GM12878 (cell line): ENCODE results near the gene LGALSL. TPM values are rescaled to one million over a fixed set of nuclear protein-coding genes. Genes with fewer than 3 reads are reported as not detected.

ENCODE experiments used
- ATAC-seq: fragments of 200-7000 bp; cut with Tn5 transposase; 3 replicates; pipeline ENCODE4 v1.9.1; 2020; ENCODE audit warnings: mild to moderate bottlenecking, moderate library complexity
- BruUV-seq: library from RNA; stranded (reverse); fragments of 400-500 nt; replicated peaks from 2 replicates; lab custom pipeline; 2021; lab: Mats Ljungman, UMichigan
- CTCF ChIA-PET: fragments of 300-600 bp; sonication (Branson Sonifier 250); formaldehyde crosslinking; extraction: SDS; loops from one replicate; lab custom pipeline; 2021; ENCODE audit warnings: inconsistent platforms; lab: Yijun Ruan, JAX
- POLR2A ChIA-PET: fragments of 350-600 bp; formaldehyde crosslinking; extraction: SDS; loops from one replicate; lab custom pipeline; 2021; ENCODE audit warnings: inconsistent platforms; lab: Charles Lee
- RAD21 ChIA-PET: fragments of 300-600 bp; sonication (Branson Sonifier 250); formaldehyde crosslinking; loops from one replicate; lab custom pipeline; 2023; ENCODE audit warnings: antibody characterized with exemption; ENCODE audit not compliant: unreplicated experiment; lab: Charles Lee
- SMC1A ChIA-PET: fragments of 300-600 bp; sonication (Branson Sonifier 250); formaldehyde crosslinking; loops from one replicate; lab custom pipeline; 2023; ENCODE audit not compliant: unreplicated experiment, uncharacterized antibody; lab: Charles Lee
- DNase-seq: peaks from one replicate; pipeline ENCODE4 v3.0.0-alpha.2; 2011; ENCODE audit warnings: low read depth, low spot score
- FAIRE-seq: peaks from 3 replicates; lab custom pipeline; 2011; peaks lifted over from hg19 to GRCh38; lab: Jason Lieb, UNC
- H2AFZ ChIP-seq: 2 replicates; pipeline ENCODE4 v1.6.0; 2011; ENCODE audit warnings: low read depth, low read length, control low read depth; ENCODE audit not compliant: control insufficient read depth
- H3K27ac ChIP-seq: 2 replicates; pipeline ENCODE4 v1.5.1; 2011; ENCODE audit warnings: control low read depth; ENCODE audit not compliant: control insufficient read depth, insufficient read depth
- H3K27me3 ChIP-seq, 2 experiments: replicated peaks in 1 of 2; 2 replicates each; pipeline versions ENCODE4 v1.6.0 to v1.6.1; 2011; ENCODE audit warnings: low read length in 1 of 2; ENCODE audit not compliant: control insufficient read depth in 2 of 2, insufficient read depth in 2 of 2
- H3K36me3 ChIP-seq, 2 experiments: 2 replicates each; pipeline ENCODE4 v1.5.1; 2011; ENCODE audit warnings: low read length in 1 of 2; ENCODE audit not compliant: control insufficient read depth in 2 of 2, insufficient read depth in 2 of 2
- H3K4me1 ChIP-seq: 2 replicates; pipeline ENCODE4 v1.6.1; 2011; ENCODE audit warnings: mild to moderate bottlenecking, low read length, moderate library complexity, mixed read lengths; ENCODE audit not compliant: control insufficient read depth, insufficient read depth
- H3K4me2 ChIP-seq: 2 replicates; pipeline ENCODE4 v1.6.0; 2011; ENCODE audit warnings: control low read depth; ENCODE audit not compliant: control insufficient read depth, insufficient read depth
- H3K4me3 ChIP-seq: fragments of 200-600 bp; sonication (generic); 2 replicates; pipeline ENCODE4 v1.5.1; 2016
- H3K79me2 ChIP-seq: 2 replicates; pipeline ENCODE4 v1.6.0; 2011; ENCODE audit warnings: low read length; ENCODE audit not compliant: control insufficient read depth, insufficient read depth
- H3K9ac ChIP-seq: 2 replicates; pipeline ENCODE4 v1.8.0; 2011; ENCODE audit warnings: low read length, control low read depth, mixed read lengths; ENCODE audit not compliant: control insufficient read depth, insufficient read depth
- H3K9me3 ChIP-seq: replicated peaks from 3 replicates; pipeline ENCODE4 v1.5.1; 2011; ENCODE audit warnings: mild to moderate bottlenecking, low read length; ENCODE audit not compliant: control insufficient read depth, insufficient read depth
- H4K20me1 ChIP-seq: 2 replicates; pipeline ENCODE4 v1.6.0; 2011; ENCODE audit not compliant: control insufficient read depth, insufficient read depth
- CBX5 ChIP-seq: sonication (generic); IDR thresholded peaks from 2 replicates; pipeline ENCODE4 v1.6.1; 2016; ENCODE audit warnings: low read depth, moderate library complexity, mild to moderate bottlenecking, inconsistent platforms
- DPF2 ChIP-seq: fragments of 450-650 bp; IDR thresholded peaks from 2 replicates; pipeline ENCODE4 v1.6.1; 2017; ENCODE audit warnings: mild to moderate bottlenecking
- HDAC2 ChIP-seq: fragments of 200-600 bp; sonication (generic); IDR thresholded peaks from 2 replicates; pipeline ENCODE4 v1.6.1; 2017
- IKZF1 ChIP-seq: fragments of 450-650 bp; conservative IDR thresholded peaks from 2 replicates; pipeline ENCODE4 v1.6.1; 2017; ENCODE audit warnings: antibody characterized with exemption, mild to moderate bottlenecking
- JUNB ChIP-seq: IDR thresholded peaks from 2 replicates; pipeline ENCODE4 v1.6.1; 2016; ENCODE audit warnings: antibody characterized with exemption, mild to moderate bottlenecking
- MEF2B ChIP-seq: fragments of 450-650 bp; IDR thresholded peaks from 2 replicates; pipeline ENCODE4 v1.6.1; 2018; ENCODE audit warnings: mild to moderate bottlenecking, moderate library complexity; ENCODE audit not compliant: partially characterized antibody, poor library complexity, severe bottlenecking
- PAX5 ChIP-seq: IDR thresholded peaks from 2 replicates; pipeline ENCODE4 v1.6.1; 2011; ENCODE audit warnings: low read depth, low read length, borderline replicate concordance
- PAX8 ChIP-seq: fragments of 450-650 bp; IDR thresholded peaks from 2 replicates; pipeline ENCODE4 v1.6.1; 2017; ENCODE audit warnings: mild to moderate bottlenecking, moderate library complexity
- SIX5 ChIP-seq: IDR thresholded peaks from 2 replicates; pipeline ENCODE4 v1.6.1; 2011; ENCODE audit warnings: mild to moderate bottlenecking, low read depth, low read length, moderate library complexity; ENCODE audit not compliant: severe bottlenecking
- WRNIP1 ChIP-seq: IDR thresholded peaks from 2 replicates; pipeline ENCODE4 v1.6.1; 2011; ENCODE audit warnings: low read depth, low read length, improper control_type of control experiment, borderline replicate concordance
- WGBS: methylation state at CpG from one replicate; pipeline ENCODE4 v1.1.6; 2016; ENCODE audit warnings: low lambda C conversion rate; ENCODE audit not compliant: insufficient replicate concordance, insufficient coverage; ENCODE audit errors: missing lambda C conversion rate; 5-methylcytosine and 5-hydroxymethylcytosine counted together
- in situ Hi-C: fragments of 300-500 bp; cut with MboI; formaldehyde crosslinking; loops from 9 replicates; pipeline ENCODE4 v1.14.3; 2018; ENCODE audit warnings: mixed read lengths
- intact Hi-C: fragments of 100-400 bp; cut with micrococcal nuclease; formaldehyde crosslinking; loops from one replicate; pipeline ENCODE4 v1.14.2; 2022; ENCODE audit not compliant: unreplicated experiment
- polyA plus RNA-seq, 11 experiments: library from polyadenylated mRNA; depleted of rRNA in 4 of 11; unstranded in 6 of 11; stranded (reverse) in 5 of 11; fragments of >200 nt; fragmentation: Nextera tagmentation in 4 of 11; fragmentation: Illumina TruSeq in 1 of 11; extraction: Ambion mirVana in 4 of 11; extraction: Trizol in 1 of 11; gene quantifications; 1 replicate in 1 of 11; 2 replicates in 10 of 11; pipeline versions ENCODE4 v1.2.1 to v1.2.3, GENCODE V29; 2011 to 2016; ENCODE audit warnings: inconsistent platforms in 2 of 11, missing spikeins in 2 of 11, low read depth in 1 of 11
- total RNA-seq, 4 experiments: library from RNA; depleted of rRNA in 3 of 4; stranded (reverse); fragments of >200 nt in 3 of 4; fragmentation: Illumina TruSeq in 1 of 4; extraction: Trizol in 1 of 4; gene quantifications; 2 replicates each; pipeline versions ENCODE4 v1.2.1 to v1.2.3, GENCODE V29; 2013 to 2021
- TF ChIP-seq, protein P1 (sequence below): IDR thresholded peaks from 2 replicates; pipeline ENCODE4 v1.6.1; 2012; ENCODE audit warnings: mild to moderate bottlenecking, low read depth, low read length
- TF ChIP-seq, protein P2 (sequence below): fragments of 450-650 bp; IDR thresholded peaks from 2 replicates; pipeline ENCODE4 v1.6.1; 2014; ENCODE audit warnings: mild to moderate bottlenecking
- TF ChIP-seq, protein P3 (sequence below): fragments of 450-650 bp; IDR thresholded peaks from 2 replicates; pipeline ENCODE4 v1.6.1; 2016; ENCODE audit warnings: mild to moderate bottlenecking
- TF ChIP-seq, protein P4 (sequence below), 3 experiments: IDR thresholded peaks in 2 of 3; conservative IDR thresholded peaks in 1 of 3; 2 replicates each; pipeline ENCODE4 v1.5.1; 2011; ENCODE audit warnings: low read depth in 3 of 3, low read length in 3 of 3, mild to moderate bottlenecking in 3 of 3, control low read depth in 2 of 3, moderate library complexity in 2 of 3, inconsistent platforms in 1 of 3, mixed read lengths in 1 of 3; ENCODE audit not compliant: control insufficient read depth in 2 of 3, insufficient read depth in 1 of 3; ENCODE audit errors: extremely low read depth in 1 of 3

LGALSL gene
- total and polyA plus RNA-seq, 10 of the 15 experiments (the other 5 are each of a cell fraction or from before 2014, with no cell fraction given) = 3.3 to 9.1 (median 4.9) TPM

DNA sequence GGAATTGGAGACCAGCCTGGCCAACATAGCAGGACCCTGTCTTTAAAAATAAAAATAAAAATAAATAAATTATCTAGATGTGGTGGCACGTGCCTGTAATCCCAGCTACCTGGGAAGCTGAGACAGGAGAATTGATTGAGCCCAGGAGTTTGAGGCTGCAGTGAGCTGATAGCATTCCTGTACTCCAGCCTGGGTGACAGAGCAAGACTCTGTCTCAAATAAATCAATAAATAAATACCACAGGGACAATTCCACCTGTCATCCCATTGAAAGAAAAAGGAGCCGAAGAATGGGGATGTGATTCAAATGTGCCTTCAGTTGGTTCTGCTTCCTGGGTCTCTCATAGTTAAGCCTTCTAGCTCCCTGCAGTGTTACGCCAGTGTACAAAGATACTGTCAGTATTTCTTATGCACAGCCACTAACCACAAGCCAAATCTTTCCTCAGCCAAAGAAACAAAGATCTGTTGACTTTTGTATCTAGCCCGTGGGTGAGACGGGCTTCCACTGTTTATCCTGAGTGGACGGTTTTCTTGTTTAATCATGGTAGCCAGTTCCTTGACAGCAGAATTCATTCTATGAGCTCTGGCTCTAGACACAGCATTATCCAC lies 12.6 kb downstream of the LGALSL start (continued):
- TF ChIP-seq, protein P1, sequence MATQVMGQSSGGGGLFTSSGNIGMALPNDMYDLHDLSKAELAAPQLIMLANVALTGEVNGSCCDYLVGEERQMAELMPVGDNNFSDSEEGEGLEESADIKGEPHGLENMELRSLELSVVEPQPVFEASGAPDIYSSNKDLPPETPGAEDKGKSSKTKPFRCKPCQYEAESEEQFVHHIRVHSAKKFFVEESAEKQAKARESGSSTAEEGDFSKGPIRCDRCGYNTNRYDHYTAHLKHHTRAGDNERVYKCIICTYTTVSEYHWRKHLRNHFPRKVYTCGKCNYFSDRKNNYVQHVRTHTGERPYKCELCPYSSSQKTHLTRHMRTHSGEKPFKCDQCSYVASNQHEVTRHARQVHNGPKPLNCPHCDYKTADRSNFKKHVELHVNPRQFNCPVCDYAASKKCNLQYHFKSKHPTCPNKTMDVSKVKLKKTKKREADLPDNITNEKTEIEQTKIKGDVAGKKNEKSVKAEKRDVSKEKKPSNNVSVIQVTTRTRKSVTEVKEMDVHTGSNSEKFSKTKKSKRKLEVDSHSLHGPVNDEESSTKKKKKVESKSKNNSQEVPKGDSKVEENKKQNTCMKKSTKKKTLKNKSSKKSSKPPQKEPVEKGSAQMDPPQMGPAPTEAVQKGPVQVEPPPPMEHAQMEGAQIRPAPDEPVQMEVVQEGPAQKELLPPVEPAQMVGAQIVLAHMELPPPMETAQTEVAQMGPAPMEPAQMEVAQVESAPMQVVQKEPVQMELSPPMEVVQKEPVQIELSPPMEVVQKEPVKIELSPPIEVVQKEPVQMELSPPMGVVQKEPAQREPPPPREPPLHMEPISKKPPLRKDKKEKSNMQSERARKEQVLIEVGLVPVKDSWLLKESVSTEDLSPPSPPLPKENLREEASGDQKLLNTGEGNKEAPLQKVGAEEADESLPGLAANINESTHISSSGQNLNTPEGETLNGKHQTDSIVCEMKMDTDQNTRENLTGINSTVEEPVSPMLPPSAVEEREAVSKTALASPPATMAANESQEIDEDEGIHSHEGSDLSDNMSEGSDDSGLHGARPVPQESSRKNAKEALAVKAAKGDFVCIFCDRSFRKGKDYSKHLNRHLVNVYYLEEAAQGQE = no peak
- no peak for TF ChIP-seq IKZF1
- no peak for TF ChIP-seq HDAC2
- TF ChIP-seq, protein P2, sequence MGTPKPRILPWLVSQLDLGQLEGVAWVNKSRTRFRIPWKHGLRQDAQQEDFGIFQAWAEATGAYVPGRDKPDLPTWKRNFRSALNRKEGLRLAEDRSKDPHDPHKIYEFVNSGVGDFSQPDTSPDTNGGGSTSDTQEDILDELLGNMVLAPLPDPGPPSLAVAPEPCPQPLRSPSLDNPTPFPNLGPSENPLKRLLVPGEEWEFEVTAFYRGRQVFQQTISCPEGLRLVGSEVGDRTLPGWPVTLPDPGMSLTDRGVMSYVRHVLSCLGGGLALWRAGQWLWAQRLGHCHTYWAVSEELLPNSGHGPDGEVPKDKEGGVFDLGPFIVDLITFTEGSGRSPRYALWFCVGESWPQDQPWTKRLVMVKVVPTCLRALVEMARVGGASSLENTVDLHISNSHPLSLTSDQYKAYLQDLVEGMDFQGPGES = no peak

DNA sequence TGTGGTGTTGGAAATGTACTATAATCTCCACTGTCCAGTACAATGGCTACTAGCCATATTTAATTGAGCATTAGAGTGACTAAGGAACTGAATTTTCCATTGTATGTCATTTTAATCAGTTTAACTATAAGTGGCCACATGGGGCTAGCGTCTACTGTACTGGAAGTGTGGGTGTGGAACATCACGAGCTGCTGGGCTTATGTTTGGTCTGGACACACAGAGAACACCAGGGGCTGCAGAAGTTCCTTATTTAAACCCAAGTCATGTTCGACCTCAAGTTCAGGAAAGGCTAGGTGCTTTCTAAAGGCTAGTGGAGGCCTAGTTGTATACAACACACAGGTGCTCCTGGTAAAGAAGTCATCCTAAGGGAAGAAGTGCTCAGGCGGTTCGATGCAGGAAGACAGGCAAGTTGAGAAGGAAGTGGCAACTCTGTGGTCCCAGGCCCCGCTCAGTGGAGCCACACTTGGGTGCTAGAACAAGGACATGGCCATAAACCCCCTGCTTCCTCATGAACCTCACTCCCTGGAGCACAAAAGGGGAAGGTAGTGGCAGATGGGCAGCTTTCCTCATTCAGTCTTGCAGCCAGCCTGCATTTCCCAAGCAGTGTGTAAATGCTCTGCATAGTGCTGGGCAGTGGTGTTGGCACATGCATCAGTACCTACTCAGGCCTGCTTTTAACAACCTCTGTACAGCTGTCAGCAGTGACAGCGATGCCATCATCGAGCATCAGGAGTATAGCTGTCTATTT lies 13.3 kb downstream of the LGALSL start:
- in situ Hi-C loops = no loop called here
- no peaks in the 10 kb centered on the region for H3K4me1 ChIP-seq
- SMC1A ChIA-PET = interaction anchor here (1.7 to 5.8 kb wide), 3 partner anchors 9 to 13 kb away, joined by 3 to 42 read pairs (median 5); no protein-coding TSS in a partner anchor
- H3K9ac ChIP-seq = no peak overlapping the region
- RAD21 ChIA-PET = no interaction called here
- H3K79me2 ChIP-seq = no peaks in the 10 kb centered on the region
- WGBS = 38% methylated on average over 8 of the region's 8 CpGs
- H2AFZ ChIP-seq = no peak overlapping the region
- no peak overlapping the region for H3K4me2 ChIP-seq
- no peak overlapping the region for H3K27ac ChIP-seq
- no peaks in the 10 kb centered on the region for H3K36me3 ChIP-seq
- FAIRE-seq (no peak), ATAC-seq (no peak), DNase-seq (no peak)
- H3K9me3 ChIP-seq = no peaks in the 10 kb centered on the region
- CTCF ChIA-PET = interaction anchor here (0.6 to 4.8 kb wide), 5 partner anchors 13 to 417 kb away, joined by 3 to 31 read pairs (median 3); no protein-coding TSS in a partner anchor
- POLR2A ChIA-PET = no interaction called here
- H4K20me1 ChIP-seq = no peaks in the 10 kb centered on the region
- BruUV-seq = no TSS peak
- no peak overlapping the region for H3K4me3 ChIP-seq
- intact Hi-C loops = no loop called here
- H3K27me3 ChIP-seq = no peaks in the 10 kb centered on the region
- TF ChIP-seq MEF2B (no peak), PAX5 (no peak), SIX5 (no peak), JUNB (no peak), DPF2 (no peak), CBX5 (no peak), PAX8 (no peak), IKZF1 (no peak), WRNIP1 (no peak)
- TF ChIP-seq, protein P3, sequence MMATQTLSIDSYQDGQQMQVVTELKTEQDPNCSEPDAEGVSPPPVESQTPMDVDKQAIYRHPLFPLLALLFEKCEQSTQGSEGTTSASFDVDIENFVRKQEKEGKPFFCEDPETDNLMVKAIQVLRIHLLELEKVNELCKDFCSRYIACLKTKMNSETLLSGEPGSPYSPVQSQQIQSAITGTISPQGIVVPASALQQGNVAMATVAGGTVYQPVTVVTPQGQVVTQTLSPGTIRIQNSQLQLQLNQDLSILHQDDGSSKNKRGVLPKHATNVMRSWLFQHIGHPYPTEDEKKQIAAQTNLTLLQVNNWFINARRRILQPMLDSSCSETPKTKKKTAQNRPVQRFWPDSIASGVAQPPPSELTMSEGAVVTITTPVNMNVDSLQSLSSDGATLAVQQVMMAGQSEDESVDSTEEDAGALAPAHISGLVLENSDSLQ = no peak
- TF ChIP-seq, protein P4, sequence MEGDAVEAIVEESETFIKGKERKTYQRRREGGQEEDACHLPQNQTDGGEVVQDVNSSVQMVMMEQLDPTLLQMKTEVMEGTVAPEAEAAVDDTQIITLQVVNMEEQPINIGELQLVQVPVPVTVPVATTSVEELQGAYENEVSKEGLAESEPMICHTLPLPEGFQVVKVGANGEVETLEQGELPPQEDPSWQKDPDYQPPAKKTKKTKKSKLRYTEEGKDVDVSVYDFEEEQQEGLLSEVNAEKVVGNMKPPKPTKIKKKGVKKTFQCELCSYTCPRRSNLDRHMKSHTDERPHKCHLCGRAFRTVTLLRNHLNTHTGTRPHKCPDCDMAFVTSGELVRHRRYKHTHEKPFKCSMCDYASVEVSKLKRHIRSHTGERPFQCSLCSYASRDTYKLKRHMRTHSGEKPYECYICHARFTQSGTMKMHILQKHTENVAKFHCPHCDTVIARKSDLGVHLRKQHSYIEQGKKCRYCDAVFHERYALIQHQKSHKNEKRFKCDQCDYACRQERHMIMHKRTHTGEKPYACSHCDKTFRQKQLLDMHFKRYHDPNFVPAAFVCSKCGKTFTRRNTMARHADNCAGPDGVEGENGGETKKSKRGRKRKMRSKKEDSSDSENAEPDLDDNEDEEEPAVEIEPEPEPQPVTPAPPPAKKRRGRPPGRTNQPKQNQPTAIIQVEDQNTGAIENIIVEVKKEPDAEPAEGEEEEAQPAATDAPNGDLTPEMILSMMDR (IDR thresholded peaks at IDR 0.05 in 2 of 3, conservative IDR thresholded peaks at IDR 0.05 in 1 of 3; ENCODE audit: control insufficient read depth in 2 of 3, extremely low read depth in 1 of 3, insufficient read depth in 1 of 3, low read depth in 3 of 3, low read length in 3 of 3) = no peak
